GM21576 (cell line): ENCODE data around the gene CAPN5.

Source experiments
- ATAC-seq: cut with Tn5 transposase; IDR thresholded peaks from one replicate; pipeline ENCODE4 v1.9.1; 2021; ENCODE audit warnings: mild to moderate bottlenecking, moderate library complexity; ENCODE audit not compliant: unreplicated experiment

Gene CAPN5

GRCh38 chr11:77063407-77063806 is 3.4 kb upstream of the CAPN5 start:
- ATAC-seq = no peak

GRCh38 chr11:77063861-77064260 is 2.9 kb upstream of the CAPN5 start:
- no peak for ATAC-seq

- ATAC-seq = no peak
Measured at GRCh38 chr11:77064648-77065217, 2.0 kb upstream of the CAPN5 start.

DNA sequence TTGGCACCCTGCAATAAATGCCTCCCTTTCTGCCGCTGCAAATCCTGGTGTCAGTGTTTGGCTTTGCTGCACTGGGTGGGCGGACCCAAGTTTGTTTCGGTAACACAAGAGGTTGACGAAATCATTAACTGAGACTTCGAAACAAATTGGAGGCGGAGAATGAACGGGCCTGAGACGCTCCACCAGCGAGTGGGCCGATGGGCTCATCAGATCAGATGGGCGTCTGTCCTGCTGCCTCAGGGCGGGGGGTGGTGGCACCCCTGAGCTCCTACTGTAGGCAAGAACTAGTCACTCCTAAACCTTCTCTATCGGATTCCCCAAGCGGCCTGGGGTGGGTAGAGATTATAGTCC is 918 bp upstream of the CAPN5 start:
- no peak for ATAC-seq

DNA sequence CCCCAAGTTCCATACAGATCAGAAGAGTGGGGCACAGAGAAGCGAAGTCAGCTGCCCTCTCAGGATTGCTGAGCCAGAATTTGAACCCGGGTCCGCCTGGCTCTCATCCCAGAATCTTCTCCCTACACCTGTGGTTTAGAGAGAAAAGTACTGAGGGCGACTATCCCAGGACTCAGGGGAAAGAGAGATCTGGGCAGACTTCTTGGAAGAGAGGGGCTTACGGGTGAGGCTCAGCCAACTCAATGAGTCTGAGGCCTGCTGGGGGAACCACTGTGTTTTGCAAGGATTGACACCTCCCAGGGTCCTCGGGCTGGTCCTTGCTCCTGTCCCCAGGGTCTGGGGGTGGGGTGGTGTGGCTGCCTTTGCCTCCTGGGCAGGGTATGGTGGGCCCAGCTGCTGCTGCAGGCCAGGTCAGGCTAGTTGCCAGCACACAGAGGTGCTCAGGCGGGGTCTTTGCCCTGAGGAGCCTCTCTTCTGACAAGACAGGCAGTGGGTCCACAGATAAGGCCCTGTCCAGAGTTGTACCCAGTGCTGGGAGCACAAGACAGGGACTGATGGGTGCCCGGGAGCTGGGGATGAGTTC is 1.2 kb downstream of the CAPN5 start:
- no peak for ATAC-seq

- no peak for ATAC-seq
Measured at GRCh38 chr11:77068457-77069335, 1.9 kb downstream of the CAPN5 start.

DNA sequence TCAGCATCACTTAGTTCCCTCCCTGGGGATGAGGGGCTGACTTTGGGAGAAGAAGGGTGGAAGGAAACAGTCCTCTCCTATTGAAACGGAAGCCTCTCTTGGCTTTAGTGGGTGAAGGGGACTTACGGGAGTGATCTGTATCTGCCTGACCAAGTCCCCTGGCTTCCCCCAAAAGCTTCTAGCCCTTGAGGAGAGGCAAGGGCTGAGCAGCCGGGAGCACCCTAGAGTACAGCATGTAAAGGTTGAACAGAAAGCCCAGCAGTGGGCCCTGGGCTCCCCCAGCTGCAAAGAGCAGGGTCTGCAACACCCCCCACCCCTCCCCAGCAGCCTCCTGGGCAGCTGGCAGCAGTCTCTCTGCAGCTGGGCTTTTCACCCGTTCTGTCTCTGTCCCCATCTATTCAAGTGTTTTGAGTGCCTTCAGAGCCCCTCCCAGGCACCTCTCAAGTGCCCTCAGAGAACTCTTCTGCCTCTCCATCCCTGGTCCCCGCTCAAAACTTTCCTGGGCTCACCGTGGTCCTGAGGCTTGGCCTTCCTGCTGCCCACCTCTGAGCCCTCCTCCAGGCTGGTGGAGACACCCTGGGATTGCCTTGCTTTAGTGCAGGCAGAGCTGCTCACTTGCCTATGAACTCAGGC is 2.7 kb downstream of the CAPN5 start:
- no peak for ATAC-seq

- no peak for ATAC-seq
Measured at GRCh38 chr11:77069969-77070582, 3.3 kb downstream of the CAPN5 start.

DNA sequence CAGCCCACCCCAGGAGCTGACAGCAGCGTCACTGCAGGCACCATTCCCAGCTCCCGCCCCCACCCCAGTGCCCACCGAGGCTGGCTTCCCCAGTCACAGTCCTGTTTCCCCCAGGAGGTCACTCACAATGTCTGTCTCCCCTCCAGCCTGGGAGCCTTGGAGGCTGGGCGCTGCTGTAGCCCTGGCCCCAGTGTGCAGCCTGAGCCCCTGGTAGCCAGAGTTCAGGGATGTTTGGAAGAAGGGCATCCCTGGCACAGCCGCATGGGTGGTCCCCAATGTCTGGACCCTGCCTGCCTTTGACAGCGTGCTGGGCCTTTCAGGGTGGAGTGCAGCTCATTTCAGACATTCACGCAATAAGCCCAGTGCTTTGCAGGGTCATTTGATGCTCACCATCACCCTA is 4.3 kb downstream of the CAPN5 start:
- ATAC-seq = no peak

DNA sequence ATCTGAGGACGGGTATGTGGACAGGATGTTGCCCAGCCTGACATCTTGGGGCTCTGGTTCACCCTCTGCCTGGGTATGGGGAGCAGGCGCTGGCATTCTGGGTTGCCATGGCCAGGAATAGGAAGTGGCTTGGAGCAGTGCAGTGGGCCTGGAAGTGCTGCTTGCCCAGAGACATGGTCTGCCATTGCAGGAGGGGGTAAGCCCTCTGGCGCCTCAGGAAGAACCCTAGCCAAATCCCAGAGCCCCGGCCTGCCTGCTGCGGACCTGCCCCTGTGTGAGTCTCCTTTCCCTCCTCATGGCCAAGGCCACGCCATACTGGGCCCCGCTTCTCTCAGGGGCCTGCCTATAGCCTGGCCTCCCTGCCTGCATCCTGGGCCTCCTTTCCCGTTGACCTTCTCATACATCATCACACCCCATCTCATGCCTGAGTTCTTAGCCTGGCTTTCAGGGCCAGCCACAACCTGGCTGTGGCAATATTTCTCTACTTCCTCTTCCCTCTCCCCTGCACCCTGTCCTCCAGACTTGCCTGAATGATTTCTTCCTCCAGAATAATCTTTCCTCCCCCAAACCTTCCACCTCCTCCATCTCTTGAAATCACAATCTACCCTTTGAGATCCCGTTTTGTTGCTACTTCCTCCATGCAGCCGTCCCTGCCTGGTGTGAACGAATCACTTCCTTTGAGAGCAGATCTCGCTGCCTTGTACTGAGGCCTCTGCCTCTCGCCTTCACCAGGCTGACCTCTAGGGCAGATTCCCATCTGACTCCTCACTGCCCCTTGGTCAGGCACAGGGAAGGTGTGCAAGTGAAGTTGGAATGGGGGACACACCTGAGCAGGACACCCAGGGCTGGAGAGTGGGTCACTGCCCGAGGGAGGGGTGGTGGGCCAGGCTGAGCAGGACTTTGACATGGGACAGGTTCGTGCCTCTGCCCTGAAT is 5.2 kb downstream of the CAPN5 start:
- ATAC-seq = no peak

- ATAC-seq = no peak
Measured at GRCh38 chr11:77072851-77073327, 6.1 kb downstream of the CAPN5 start.

GRCh38 chr11:77073328-77074001 is 6.7 kb downstream of the CAPN5 start:
- no peak for ATAC-seq

DNA sequence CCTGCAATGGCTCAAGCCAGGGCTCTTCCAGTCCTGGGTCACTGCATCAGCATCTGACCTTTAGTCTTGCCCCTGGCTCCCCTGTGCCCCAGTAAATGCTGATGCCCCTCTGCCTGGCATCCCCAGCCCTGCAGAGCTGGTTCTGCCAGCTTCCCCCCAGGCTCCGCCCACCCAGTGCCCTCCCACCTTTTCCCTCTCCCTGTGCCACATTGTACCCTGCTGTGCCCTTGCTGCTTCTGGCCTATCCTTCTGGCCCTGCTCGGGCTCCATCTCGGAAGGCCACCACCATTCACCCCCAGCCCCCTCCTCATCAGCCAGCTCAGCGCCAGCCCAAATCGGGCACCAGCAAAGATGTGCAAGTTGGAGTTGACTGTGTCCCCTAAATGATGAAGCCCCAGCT is 7.4 kb downstream of the CAPN5 start:
- ATAC-seq = no peak

DNA sequence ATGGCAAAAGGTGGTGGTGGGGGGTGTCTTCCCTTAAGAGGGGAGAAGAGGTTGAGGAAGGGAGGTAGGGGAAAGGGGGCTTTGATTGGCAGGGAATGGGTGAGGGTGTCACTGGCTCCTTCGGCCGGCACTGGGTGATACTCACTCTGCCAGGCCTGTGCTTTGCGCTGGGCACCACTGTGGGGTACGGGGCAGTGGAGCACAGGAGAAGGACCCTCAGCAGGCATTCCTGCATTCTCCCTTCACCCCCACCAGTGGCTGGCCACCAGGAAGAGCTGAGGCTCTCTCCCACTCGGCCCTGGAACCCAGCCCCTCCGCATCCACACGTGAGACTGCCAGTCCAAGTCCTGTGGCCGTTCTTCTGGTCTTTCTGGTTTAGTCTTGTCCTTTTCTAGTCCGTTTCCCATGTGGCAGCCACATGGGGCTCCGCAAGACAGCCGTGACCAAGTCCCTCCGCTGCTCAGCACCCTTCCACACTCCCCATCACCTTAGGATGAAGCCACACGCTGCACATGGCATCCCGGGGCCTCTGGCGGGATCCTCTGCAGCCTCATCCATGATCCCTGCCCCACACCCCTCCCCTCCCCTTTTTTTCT is 8.0 kb downstream of the CAPN5 start:
- ATAC-seq = no peak

DNA sequence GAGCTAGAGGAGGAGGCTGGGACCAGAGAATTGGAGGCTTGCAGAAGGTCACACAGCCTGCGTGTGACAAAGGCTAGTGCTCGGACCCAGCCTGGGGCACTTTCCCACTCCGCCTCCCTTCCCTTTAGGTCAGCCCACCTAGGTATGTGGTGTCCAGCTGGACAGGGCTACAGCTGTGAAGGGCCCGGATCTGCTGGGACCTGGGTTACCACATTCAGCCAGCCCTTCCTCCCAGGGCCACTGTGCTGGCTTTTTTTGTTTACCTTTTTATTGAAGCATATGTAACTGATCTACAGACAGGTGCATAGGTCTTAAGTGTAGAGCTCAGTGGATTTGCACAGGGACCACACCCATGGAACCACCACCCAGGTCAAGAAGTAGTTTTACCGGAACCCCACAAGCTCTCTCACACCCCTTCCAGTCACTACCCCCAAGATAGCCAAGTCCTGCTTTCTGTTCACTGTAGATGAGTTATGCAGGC is 8.7 kb downstream of the CAPN5 start:
- no peak for ATAC-seq

DNA sequence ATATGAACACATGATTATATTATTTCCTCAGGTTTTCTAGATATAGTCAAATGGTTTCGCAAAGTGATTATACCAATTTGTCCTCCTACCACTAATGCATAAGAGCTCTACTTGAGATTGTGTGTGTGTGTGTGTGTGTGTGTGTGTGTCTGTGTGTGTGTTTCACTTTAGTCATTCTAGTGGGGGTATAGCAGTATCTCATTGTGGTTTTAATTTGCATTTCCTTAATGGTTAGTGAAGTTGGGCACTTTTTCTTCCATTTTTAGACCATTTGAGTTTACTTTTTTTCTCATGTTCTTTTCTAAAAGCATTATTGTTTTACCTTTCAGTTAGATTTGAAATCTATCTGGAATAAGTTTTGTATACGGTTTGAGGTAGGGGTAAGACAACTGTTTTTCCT is 12.9 kb downstream of the CAPN5 start:
- no peak for ATAC-seq

DNA sequence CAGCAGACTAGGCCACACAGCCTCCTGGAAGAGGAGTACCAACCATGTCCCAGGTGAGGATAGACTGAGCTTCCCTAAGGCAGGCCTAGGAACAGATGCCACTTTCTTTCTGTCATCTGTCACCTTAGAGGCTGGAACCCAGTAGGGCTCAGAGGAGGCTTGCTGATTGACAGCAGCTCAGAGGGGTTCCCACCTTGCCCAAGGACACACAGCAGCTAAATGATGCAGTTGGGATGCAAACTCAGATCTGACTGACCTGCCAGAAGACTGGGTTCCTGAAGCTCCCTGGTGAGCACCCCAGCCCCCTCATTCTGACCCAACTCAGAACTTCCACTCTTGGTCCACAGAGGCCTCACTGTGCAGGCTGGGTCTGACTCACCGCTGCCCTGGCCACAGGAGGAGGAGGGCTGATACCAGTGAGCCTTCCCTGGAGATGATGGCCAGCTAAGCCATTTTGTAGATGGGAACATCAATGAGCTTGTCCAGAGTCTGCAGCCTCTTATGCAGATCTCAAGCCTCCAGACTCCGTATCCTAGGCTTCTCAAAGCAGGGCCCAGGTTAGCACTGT is 14.0 kb downstream of the CAPN5 start:
- no peak for ATAC-seq

DNA sequence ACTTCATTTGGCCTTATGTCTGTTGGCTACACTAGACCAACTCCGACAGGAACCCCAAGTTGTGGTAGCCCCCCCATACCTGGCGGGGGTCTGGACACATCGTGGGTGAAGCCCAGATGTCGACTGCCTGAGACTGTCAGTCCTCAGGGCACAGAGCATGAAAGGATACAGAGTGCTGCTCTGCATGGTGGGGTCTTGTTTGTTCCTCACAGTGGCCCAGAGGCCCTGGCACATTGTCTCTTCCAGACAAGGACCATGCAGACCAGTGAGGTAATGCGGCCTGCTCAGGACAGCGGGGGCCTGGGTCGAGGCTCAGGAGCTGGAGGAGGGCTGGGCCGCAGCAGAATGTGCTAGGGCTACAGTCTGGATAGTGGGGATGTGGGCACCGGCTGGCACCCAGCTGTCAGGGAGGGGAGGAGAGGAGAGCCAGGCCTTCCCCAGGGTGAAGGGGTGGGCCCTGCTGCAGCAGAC is 14.6 kb downstream of the CAPN5 start:
- no peak for ATAC-seq
